ENCODE data around the gene ACVR1. TPM values are rescaled to one million over a fixed set of nuclear protein-coding genes. Genes with fewer than 3 reads are reported as not detected.

ACVR1 gene
- total and polyA plus RNA-seq, 8 donors = 27.3 to 37.7 (median 31.8) TPM

DNA sequence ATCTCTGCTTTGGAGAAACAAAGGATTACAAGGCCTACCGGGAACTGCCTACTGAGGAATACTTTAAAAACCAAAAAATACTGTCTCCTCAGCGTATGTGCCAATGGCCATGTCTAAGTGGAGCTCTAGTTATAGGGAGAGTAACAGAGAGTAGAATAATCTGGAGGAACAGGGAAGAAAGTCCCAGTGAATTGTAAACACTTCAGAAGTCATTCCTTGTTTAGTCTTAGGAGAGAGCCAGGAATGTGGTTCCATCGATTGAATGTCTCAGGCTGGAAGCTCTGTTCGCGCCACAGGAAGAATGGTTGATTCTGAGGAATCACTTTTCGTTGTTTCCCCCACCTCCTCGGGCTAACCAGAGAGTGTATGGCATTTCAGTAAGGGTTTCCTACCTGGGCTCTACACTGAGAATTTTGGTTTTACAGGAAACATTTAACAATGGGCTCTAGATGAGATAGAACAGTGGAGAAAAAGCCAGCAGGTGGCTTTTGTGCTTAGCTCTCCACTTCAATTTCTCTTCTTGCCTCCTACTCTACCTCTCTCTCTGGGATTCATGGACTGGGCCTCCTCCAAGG, 88.7 kb downstream of the ACVR1 start:
- H3K4me1 ChIP-seq = peaks cover 15 to 38% of the 10 kb centered on the region in 2 donors
- H3K4me3 ChIP-seq = no peak overlapping the region
- H3K27me3 ChIP-seq = no peaks in the 10 kb centered on the region
- intact Hi-C loops (cut with DNase I) = loop anchor here in 1 of 2 donors (10.0 kb wide), 1 partner anchor 87 kb away; the partner anchor contains the start of gene ACVR1
- H3K9me3 ChIP-seq = no peaks in the 10 kb centered on the region
- no peak for ATAC-seq
- DNase-seq = no peak
- no peak for TF ChIP-seq CTCF (IDR thresholded peaks at IDR 0.05)
- no peak overlapping the region for H3K27ac ChIP-seq
- H3K36me3 ChIP-seq = no peaks in the 10 kb centered on the region

GRCh38 chr2:157786663-157787363, 89.3 kb downstream of the ACVR1 start:
- Histone ChIP-seq H3K27me3 (no peaks in the 10 kb centered on the region), H3K4me3 (no peak overlapping the region), H3K4me1 (peaks cover 15 to 38% of the 10 kb centered on the region in 2 donors), H3K36me3 (no peaks in the 10 kb centered on the region), H3K9me3 (no peaks in the 10 kb centered on the region), H3K27ac (no peak overlapping the region)
- no peak for ATAC-seq
- intact Hi-C loops (cut with DNase I) = loop anchor here in 1 of 2 donors (10.0 kb wide), 1 partner anchor 88 kb away; the partner anchor contains the start of gene ACVR1
- DNase-seq = no peak
- TF ChIP-seq CTCF (IDR thresholded peaks at IDR 0.05) = no peak

DNA sequence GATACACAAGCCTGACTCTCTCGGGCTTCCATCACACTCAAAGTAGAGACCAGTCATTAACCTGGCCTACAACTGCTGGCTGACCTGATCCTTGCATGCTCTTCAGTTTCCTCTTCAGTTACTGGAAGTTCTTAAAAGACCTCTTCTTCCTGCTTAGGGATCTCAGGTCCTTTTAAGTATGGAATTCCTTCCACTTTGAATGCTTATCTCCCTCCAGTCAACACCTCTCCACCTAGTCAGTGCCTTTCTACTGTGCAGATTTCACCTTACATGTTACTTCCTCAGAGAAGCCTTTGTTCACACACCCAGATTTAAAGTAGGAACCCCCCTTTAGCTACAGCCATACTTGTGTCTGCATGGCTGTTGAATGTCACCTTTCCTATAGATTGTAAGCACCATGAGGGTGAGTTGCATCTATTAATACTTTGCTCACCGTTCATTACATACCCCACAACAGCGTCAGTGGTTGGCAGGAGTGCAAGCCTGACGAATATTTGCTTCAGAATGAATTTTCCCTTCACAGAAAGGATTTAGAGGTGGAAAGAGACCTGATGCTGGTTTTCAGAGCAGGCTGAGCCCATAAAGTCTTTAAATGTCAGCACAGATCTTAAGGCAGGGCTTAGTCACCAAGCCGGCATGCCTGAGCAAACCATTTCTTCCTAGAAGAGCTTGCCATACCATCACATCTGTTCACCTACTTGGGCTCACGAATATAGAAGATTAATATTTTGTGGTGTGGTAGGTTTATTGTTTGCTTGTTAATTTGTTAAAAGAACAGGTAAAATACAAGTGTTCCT, 90.1 kb downstream of the ACVR1 start:
- ATAC-seq (no peak), DNase-seq (no peak)
- no peak overlapping the region for H3K4me3 ChIP-seq
- no peaks in the 10 kb centered on the region for H3K27me3 ChIP-seq
- intact Hi-C loops (cut with DNase I) = loop anchor here in 1 of 2 donors (10.0 kb wide), 1 partner anchor 89 kb away; the partner anchor contains the start of gene ACVR1
- no peaks in the 10 kb centered on the region for H3K9me3 ChIP-seq
- no peak for TF ChIP-seq CTCF (IDR thresholded peaks at IDR 0.05)
- no peak overlapping the region for H3K27ac ChIP-seq
- H3K36me3 ChIP-seq = no peaks in the 10 kb centered on the region
- peaks cover 15 to 38% of the 10 kb centered on the region in 2 donors for H3K4me1 ChIP-seq

- peak in 2 of 4 donors; percentile 44 to 56 for DNase-seq
- no peaks in the 10 kb centered on the region for H3K27me3 ChIP-seq
- peak; percentile 20 for ATAC-seq
- H3K27ac ChIP-seq = peak overlapping the region in 1 of 2 donors; percentile 55
- H3K9me3 ChIP-seq = no peaks in the 10 kb centered on the region
- H3K4me1 ChIP-seq = peaks cover 15 to 35% of the 10 kb centered on the region in 2 donors
- H3K4me3 ChIP-seq = no peak overlapping the region
- TF ChIP-seq CTCF (IDR thresholded peaks at IDR 0.05) = no peak
- intact Hi-C loops (cut with DNase I) = loop anchor here in 1 of 2 donors (10.0 kb wide), 1 partner anchor 90 kb away; the partner anchor contains the start of gene ACVR1
- peaks cover 0 to 1% of the 10 kb centered on the region in 2 donors for H3K36me3 ChIP-seq
Measured at GRCh38 chr2:157785200-157785599, 90.9 kb downstream of the ACVR1 start.
